ENCODE measurements around the gene PAF1. TPM values are rescaled to one million over a fixed set of nuclear protein-coding genes. Genes with fewer than 3 reads are reported as not detected.

The PAF1 gene
- total RNA-seq, 1 donor from 2014 or later = 32.5 TPM

- Mint-ChIP-seq H3K36me3 (ENCODE audit: low read depth) (peaks cover 15% of the 10 kb centered on the region), H3K27me3 (ENCODE audit: low read depth) (no peaks in the 10 kb centered on the region), H3K4me3 (ENCODE audit: unreplicated experiment) (peak overlapping the region; percentile 100), H3K27ac (ENCODE audit: unreplicated experiment) (peak overlapping the region; percentile 98), H3K4me1 (ENCODE audit: low read depth) (peaks cover 44% of the 10 kb centered on the region), H3K9me3 (ENCODE audit: low read depth) (no peaks in the 10 kb centered on the region)
- DNase-seq (ENCODE audit: low spot score) = no peak
- TF ChIP-seq, protein P1, sequence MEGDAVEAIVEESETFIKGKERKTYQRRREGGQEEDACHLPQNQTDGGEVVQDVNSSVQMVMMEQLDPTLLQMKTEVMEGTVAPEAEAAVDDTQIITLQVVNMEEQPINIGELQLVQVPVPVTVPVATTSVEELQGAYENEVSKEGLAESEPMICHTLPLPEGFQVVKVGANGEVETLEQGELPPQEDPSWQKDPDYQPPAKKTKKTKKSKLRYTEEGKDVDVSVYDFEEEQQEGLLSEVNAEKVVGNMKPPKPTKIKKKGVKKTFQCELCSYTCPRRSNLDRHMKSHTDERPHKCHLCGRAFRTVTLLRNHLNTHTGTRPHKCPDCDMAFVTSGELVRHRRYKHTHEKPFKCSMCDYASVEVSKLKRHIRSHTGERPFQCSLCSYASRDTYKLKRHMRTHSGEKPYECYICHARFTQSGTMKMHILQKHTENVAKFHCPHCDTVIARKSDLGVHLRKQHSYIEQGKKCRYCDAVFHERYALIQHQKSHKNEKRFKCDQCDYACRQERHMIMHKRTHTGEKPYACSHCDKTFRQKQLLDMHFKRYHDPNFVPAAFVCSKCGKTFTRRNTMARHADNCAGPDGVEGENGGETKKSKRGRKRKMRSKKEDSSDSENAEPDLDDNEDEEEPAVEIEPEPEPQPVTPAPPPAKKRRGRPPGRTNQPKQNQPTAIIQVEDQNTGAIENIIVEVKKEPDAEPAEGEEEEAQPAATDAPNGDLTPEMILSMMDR (IDR thresholded peaks at IDR 0.05) = no peak
Observed at GRCh38 chr19:39434123-39435076, 43.5 kb upstream of the PAF1 start.

GRCh38 chr19:39433480-39434079 lies 42.7 kb upstream of the PAF1 start:
- H3K4me1 Mint-ChIP-seq (ENCODE audit: low read depth) = peaks cover 50% of the 10 kb centered on the region
- H3K4me3 Mint-ChIP-seq (ENCODE audit: unreplicated experiment) = peak overlapping the region; percentile 35
- H3K9me3 Mint-ChIP-seq (ENCODE audit: low read depth) = no peaks in the 10 kb centered on the region
- TF ChIP-seq, protein P1 (IDR thresholded peaks at IDR 0.05) = no peak
- peak overlapping the region; percentile 49 for H3K27ac Mint-ChIP-seq (ENCODE audit: unreplicated experiment)
- DNase-seq (ENCODE audit: low spot score) = no peak
- H3K27me3 Mint-ChIP-seq (ENCODE audit: low read depth) = no peaks in the 10 kb centered on the region
- peaks cover 15% of the 10 kb centered on the region for H3K36me3 Mint-ChIP-seq (ENCODE audit: low read depth)

- peaks cover 60% of the 10 kb centered on the region for H3K4me1 Mint-ChIP-seq (ENCODE audit: low read depth)
- H3K4me3 Mint-ChIP-seq (ENCODE audit: unreplicated experiment) = no peak overlapping the region
- peaks cover 3% of the 10 kb centered on the region for H3K9me3 Mint-ChIP-seq (ENCODE audit: low read depth)
- H3K27ac Mint-ChIP-seq (ENCODE audit: unreplicated experiment) = peak overlapping the region; percentile 69
- H3K36me3 Mint-ChIP-seq (ENCODE audit: low read depth) = peaks cover 15% of the 10 kb centered on the region
- H3K27me3 Mint-ChIP-seq (ENCODE audit: low read depth) = no peaks in the 10 kb centered on the region
- TF ChIP-seq, protein P1 (IDR thresholded peaks at IDR 0.05) = no peak
- DNase-seq (ENCODE audit: low spot score) = no peak
Observed at GRCh38 chr19:39432677-39433025, 41.7 kb upstream of the PAF1 start.

DNA sequence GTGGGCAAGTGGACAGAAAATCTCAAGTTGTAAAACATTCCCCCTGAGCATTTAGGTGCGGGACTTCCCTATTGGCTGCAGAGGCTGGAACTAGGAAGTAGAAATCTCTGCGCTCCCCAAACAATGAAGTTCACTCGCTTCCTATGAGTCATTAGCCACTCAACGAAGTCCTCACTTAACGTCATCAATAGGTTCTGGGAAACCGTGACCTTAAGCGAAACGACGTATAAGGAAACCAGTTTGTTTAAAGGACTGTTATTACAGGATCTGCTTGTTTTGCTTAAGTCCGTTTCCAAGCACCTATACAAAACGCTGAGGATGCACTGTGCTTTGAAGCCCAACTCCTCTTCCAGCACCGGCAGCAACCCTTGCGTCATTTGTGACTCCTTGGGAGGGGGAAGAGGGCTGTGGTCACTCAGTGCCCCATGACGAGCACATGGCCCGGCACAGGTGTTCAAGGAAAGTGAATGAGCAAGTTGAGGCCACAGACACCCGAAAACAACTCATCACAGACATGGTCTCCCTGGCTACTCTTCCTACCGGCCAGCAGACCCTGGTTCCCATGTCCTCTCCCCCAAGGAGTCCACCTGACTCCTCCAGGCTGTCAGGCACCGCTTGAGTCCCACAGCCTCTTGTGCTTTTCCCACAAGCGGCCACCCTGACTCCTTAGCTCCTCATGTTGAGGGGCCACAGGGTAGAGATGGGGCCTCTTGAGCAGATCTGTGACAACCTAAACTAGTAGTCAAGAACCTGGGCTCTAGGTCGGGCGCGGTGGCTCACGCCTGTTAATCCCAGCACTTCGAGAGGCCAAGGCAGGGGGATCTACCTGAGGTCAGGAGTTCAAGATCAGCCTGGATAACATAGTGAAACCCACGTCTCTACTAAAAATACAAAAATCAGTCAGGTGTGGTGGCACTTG lies 40.0 kb upstream of the PAF1 start:
- Mint-ChIP-seq H3K9me3 (ENCODE audit: low read depth) (peaks cover 3% of the 10 kb centered on the region), H3K4me1 (ENCODE audit: low read depth) (peaks cover 62% of the 10 kb centered on the region), H3K36me3 (ENCODE audit: low read depth) (peaks cover 18% of the 10 kb centered on the region), H3K27me3 (ENCODE audit: low read depth) (no peaks in the 10 kb centered on the region), H3K4me3 (ENCODE audit: unreplicated experiment) (no peak overlapping the region), H3K27ac (ENCODE audit: unreplicated experiment) (peak overlapping the region; percentile 90)
- TF ChIP-seq, protein P1 (IDR thresholded peaks at IDR 0.05) = no peak
- DNase-seq (ENCODE audit: low spot score) = no peak
